GM12878 (cell line): ENCODE measurements around the gene ARL14. TPM values are rescaled to one million over a fixed set of nuclear protein-coding genes. Genes with fewer than 3 reads are reported as not detected.

Source experiments
- CBX3 ChIP-seq: fragments of 200-600 bp; sonication (generic); IDR thresholded peaks from 2 replicates; pipeline ENCODE4 v1.6.1; 2016; ENCODE audit warnings: low read depth, borderline replicate concordance
- CBX5 ChIP-seq: sonication (generic); IDR thresholded peaks from 2 replicates; pipeline ENCODE4 v1.6.1; 2016; ENCODE audit warnings: low read depth, moderate library complexity, mild to moderate bottlenecking, inconsistent platforms
- EGR1 ChIP-seq, 2 experiments: IDR thresholded peaks; 1 replicate in 1 of 2; 2 replicates in 1 of 2; pipeline ENCODE4 v1.6.1; 2011 to 2012; ENCODE audit warnings: low read depth in 2 of 2, low read length in 2 of 2, borderline replicate concordance in 1 of 2, mild to moderate bottlenecking in 1 of 2, moderate library complexity in 1 of 2
- EP300 ChIP-seq, 2 experiments: fragments of 150-350 bp in 1 of 2; IDR thresholded peaks; 2 replicates each; pipeline ENCODE4 v1.6.1; 2011 to 2012; ENCODE audit warnings: low read depth in 2 of 2, low read length in 2 of 2, borderline replicate concordance in 1 of 2, improper control_type of control experiment in 1 of 2, inconsistent platforms in 1 of 2; ENCODE audit not compliant: control insufficient read depth in 1 of 2
- GABPA ChIP-seq: IDR thresholded peaks from 2 replicates; pipeline ENCODE4 v1.6.1; 2014; ENCODE audit warnings: antibody characterized with exemption, low read depth, mild to moderate bottlenecking, inconsistent platforms
- GATAD2B ChIP-seq: fragments of 450-650 bp; conservative IDR thresholded peaks from 2 replicates; pipeline ENCODE4 v1.6.1; 2017; ENCODE audit warnings: low read depth, mild to moderate bottlenecking, moderate library complexity
- JUNB ChIP-seq: IDR thresholded peaks from 2 replicates; pipeline ENCODE4 v1.6.1; 2016; ENCODE audit warnings: antibody characterized with exemption, mild to moderate bottlenecking
- KDM1A ChIP-seq: fragments of 200-600 bp; sonication (generic); IDR thresholded peaks from 2 replicates; pipeline ENCODE4 v1.6.1; 2016; ENCODE audit warnings: borderline replicate concordance
- MEF2B ChIP-seq: fragments of 450-650 bp; IDR thresholded peaks from 2 replicates; pipeline ENCODE4 v1.6.1; 2018; ENCODE audit warnings: mild to moderate bottlenecking, moderate library complexity; ENCODE audit not compliant: partially characterized antibody, poor library complexity, severe bottlenecking
- MTA2 ChIP-seq: fragments of 450-650 bp; IDR thresholded peaks from 2 replicates; pipeline ENCODE4 v1.6.1; 2016; ENCODE audit warnings: low read depth, mild to moderate bottlenecking, moderate library complexity
- MYB ChIP-seq: fragments of 150-350 bp; IDR thresholded peaks from 2 replicates; pipeline ENCODE4 v1.6.1; 2014; ENCODE audit warnings: mild to moderate bottlenecking, low read depth, low read length, borderline replicate concordance
- NFIC ChIP-seq: IDR thresholded peaks from 2 replicates; pipeline ENCODE4 v1.6.1; 2012; ENCODE audit warnings: low read depth, mild to moderate bottlenecking, inconsistent platforms, low read length, moderate library complexity
- NR2C1 ChIP-seq: fragments of 450-650 bp; IDR thresholded peaks from 2 replicates; pipeline ENCODE4 v1.6.1; 2017; ENCODE audit warnings: antibody characterized with exemption, mild to moderate bottlenecking, moderate library complexity
- POLR2A ChIP-seq: IDR thresholded peaks from 2 replicates; pipeline ENCODE4 v1.6.1; 2011; ENCODE audit warnings: low read depth, mild to moderate bottlenecking, low read length
- SIN3A ChIP-seq: IDR thresholded peaks from 2 replicates; pipeline ENCODE4 v1.6.1; 2012; ENCODE audit warnings: low read depth, low read length, improper control_type of control experiment
- SMAD5 ChIP-seq: IDR thresholded peaks from 2 replicates; pipeline ENCODE4 v1.6.1; 2016; ENCODE audit warnings: antibody characterized with exemption, low read depth
- SP1 ChIP-seq: IDR thresholded peaks from one replicate; pipeline ENCODE4 v1.6.1; 2011; ENCODE audit warnings: low read depth, low read length
- TCF3 ChIP-seq: IDR thresholded peaks from 2 replicates; pipeline ENCODE4 v1.6.1; 2012; ENCODE audit warnings: low read depth, mild to moderate bottlenecking, low read length, borderline replicate concordance; ENCODE audit not compliant: insufficient read depth
- ZBED1 ChIP-seq: IDR thresholded peaks from 2 replicates; pipeline ENCODE4 v1.6.1; 2016; ENCODE audit warnings: borderline replicate concordance
- ZNF24 ChIP-seq: fragments of 450-650 bp; IDR thresholded peaks from 2 replicates; pipeline ENCODE4 v1.6.1; 2017; ENCODE audit warnings: antibody characterized with exemption, mild to moderate bottlenecking
- ZNF384 ChIP-seq: IDR thresholded peaks from 2 replicates; pipeline ENCODE4 v1.6.1; 2012; ENCODE audit warnings: low read depth, mild to moderate bottlenecking, low read length, improper control_type of control experiment, borderline replicate concordance
- polyA plus RNA-seq, 11 experiments: library from polyadenylated mRNA; depleted of rRNA in 4 of 11; unstranded in 6 of 11; stranded (reverse) in 5 of 11; fragments of >200 nt; fragmentation: Nextera tagmentation in 4 of 11; fragmentation: Illumina TruSeq in 1 of 11; extraction: Ambion mirVana in 4 of 11; extraction: Trizol in 1 of 11; gene quantifications; 1 replicate in 1 of 11; 2 replicates in 10 of 11; pipeline versions ENCODE4 v1.2.1 to v1.2.3, GENCODE V29; 2011 to 2016; ENCODE audit warnings: inconsistent platforms in 2 of 11, missing spikeins in 2 of 11, low read depth in 1 of 11
- total RNA-seq, 4 experiments: library from RNA; depleted of rRNA in 3 of 4; stranded (reverse); fragments of >200 nt in 3 of 4; fragmentation: Illumina TruSeq in 1 of 4; extraction: Trizol in 1 of 4; gene quantifications; 2 replicates each; pipeline versions ENCODE4 v1.2.1 to v1.2.3, GENCODE V29; 2013 to 2021
- TF ChIP-seq, protein P1 (sequence below): fragments of 450-650 bp; IDR thresholded peaks from 2 replicates; pipeline ENCODE4 v1.6.1; 2017; ENCODE audit warnings: antibody characterized with exemption, mild to moderate bottlenecking, moderate library complexity
- TF ChIP-seq, protein P2 (sequence below): fragments of 450-650 bp; formaldehyde crosslinking; IDR thresholded peaks from 2 replicates; pipeline ENCODE4 v1.4.0; 2022; ENCODE audit warnings: mild to moderate bottlenecking, moderate library complexity
- TF ChIP-seq, protein P3 (sequence below): fragments of 450-650 bp; IDR thresholded peaks from 2 replicates; pipeline ENCODE4 v1.6.1; 2016; ENCODE audit warnings: mild to moderate bottlenecking

The ARL14 gene
- total and polyA plus RNA-seq, 10 of the 15 experiments (the other 5 are each of a cell fraction or from before 2014, with no cell fraction given), result 0.04 to 0.18 TPM; not detected in 8

DNA sequence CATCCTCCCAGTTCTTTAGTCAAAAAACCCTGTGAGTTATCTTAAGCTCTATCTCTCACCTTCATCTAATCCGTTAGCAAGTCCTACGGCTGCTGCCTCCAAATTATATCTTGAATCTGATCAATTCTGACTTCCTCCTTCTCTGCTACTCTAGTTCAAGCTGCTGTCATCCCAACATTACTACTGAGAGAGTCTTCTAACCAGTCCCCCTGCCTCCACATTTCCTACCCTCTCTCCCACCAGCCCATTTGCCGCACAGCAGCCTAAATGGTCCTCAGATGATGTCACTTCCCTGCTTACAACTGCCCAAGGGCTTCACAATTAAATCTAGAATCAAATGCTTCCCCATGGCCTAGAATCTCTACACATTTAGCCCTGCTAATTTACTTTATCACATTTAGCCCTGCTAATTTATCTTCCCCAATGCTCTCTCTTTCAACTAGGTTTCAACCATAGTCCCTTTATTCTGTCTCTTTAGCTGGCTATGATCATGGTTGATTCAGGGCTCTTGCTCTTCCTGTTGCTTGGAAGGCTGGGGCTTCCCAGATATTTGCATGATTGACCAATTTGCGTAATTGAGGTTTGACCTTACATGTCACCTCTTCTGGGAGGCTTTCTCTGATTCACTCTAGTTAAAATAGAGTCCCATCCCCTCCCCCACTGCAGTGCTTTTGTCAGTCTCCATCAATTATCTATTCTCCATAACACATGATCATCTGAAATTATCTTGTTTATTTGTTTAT is 11.0 kb upstream of the ARL14 start (continued):
- TF ChIP-seq MYB, result no peak
- TF ChIP-seq MEF2B, result peak; percentile 30
- peak; percentile 33; the same call in 1 of the 2 replicates for TF ChIP-seq GATAD2B
- TF ChIP-seq, protein P1, sequence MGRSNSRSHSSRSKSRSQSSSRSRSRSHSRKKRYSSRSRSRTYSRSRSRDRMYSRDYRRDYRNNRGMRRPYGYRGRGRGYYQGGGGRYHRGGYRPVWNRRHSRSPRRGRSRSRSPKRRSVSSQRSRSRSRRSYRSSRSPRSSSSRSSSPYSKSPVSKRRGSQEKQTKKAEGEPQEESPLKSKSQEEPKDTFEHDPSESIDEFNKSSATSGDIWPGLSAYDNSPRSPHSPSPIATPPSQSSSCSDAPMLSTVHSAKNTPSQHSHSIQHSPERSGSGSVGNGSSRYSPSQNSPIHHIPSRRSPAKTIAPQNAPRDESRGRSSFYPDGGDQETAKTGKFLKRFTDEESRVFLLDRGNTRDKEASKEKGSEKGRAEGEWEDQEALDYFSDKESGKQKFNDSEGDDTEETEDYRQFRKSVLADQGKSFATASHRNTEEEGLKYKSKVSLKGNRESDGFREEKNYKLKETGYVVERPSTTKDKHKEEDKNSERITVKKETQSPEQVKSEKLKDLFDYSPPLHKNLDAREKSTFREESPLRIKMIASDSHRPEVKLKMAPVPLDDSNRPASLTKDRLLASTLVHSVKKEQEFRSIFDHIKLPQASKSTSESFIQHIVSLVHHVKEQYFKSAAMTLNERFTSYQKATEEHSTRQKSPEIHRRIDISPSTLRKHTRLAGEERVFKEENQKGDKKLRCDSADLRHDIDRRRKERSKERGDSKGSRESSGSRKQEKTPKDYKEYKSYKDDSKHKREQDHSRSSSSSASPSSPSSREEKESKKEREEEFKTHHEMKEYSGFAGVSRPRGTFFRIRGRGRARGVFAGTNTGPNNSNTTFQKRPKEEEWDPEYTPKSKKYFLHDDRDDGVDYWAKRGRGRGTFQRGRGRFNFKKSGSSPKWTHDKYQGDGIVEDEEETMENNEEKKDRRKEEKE, result no peak
- peak; percentile 60; the same call in 1 of the 2 replicates for TF ChIP-seq GABPA
- TF ChIP-seq EP300 (IDR thresholded peaks at IDR 0.05; ENCODE audit: borderline replicate concordance in 1 of 2, control insufficient read depth in 1 of 2, low read depth in 2 of 2, low read length in 2 of 2), result peak; percentile 91 to 92
- no peak for TF ChIP-seq SMAD5
- TF ChIP-seq MTA2, result peak; percentile 86
- TF ChIP-seq, protein P2, sequence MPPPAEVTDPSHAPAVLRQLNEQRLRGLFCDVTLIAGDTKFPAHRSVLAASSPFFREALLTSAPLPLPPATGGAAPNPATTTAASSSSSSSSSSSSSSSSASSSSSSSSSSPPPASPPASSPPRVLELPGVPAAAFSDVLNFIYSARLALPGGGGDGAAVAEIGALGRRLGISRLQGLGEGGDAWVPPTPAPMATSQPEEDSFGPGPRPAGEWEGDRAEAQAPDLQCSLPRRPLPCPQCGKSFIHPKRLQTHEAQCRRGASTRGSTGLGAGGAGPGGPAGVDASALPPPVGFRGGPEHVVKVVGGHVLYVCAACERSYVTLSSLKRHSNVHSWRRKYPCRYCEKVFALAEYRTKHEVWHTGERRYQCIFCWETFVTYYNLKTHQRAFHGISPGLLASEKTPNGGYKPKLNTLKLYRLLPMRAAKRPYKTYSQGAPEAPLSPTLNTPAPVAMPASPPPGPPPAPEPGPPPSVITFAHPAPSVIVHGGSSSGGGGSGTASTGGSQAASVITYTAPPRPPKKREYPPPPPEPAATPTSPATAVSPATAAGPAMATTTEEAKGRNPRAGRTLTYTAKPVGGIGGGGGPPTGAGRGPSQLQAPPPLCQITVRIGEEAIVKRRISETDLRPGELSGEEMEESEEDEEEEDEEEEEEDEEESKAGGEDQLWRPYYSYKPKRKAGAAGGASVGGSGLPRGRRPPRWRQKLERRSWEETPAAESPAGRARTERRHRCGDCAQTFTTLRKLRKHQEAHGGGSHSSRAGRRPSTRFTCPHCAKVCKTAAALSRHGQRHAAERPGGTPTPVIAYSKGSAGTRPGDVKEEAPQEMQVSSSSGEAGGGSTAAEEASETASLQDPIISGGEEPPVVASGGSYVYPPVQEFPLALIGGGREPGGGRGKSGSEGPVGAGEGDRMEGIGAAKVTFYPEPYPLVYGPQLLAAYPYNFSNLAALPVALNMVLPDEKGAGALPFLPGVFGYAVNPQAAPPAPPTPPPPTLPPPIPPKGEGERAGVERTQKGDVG (CRISPR knock-in tag), result no peak
- no peak for TF ChIP-seq POLR2A
- TF ChIP-seq CBX5, result no peak; the same call in none of the 2 replicates
- TF ChIP-seq ZBED1, result peak; percentile 42; the same call in 1 of the 2 replicates
- TF ChIP-seq SIN3A, result no peak
- TF ChIP-seq NFIC, result peak; percentile 90
- no peak for TF ChIP-seq ZNF24
- TF ChIP-seq CBX3, result no peak
- no peak for TF ChIP-seq EGR1 (IDR thresholded peaks at IDR 0.05; ENCODE audit: borderline replicate concordance in 1 of 2, low read depth in 2 of 2, low read length in 2 of 2)
- peak; percentile 36; the same call in 1 of the 2 replicates for TF ChIP-seq NR2C1
- TF ChIP-seq TCF3, result no peak
- TF ChIP-seq, protein P3, sequence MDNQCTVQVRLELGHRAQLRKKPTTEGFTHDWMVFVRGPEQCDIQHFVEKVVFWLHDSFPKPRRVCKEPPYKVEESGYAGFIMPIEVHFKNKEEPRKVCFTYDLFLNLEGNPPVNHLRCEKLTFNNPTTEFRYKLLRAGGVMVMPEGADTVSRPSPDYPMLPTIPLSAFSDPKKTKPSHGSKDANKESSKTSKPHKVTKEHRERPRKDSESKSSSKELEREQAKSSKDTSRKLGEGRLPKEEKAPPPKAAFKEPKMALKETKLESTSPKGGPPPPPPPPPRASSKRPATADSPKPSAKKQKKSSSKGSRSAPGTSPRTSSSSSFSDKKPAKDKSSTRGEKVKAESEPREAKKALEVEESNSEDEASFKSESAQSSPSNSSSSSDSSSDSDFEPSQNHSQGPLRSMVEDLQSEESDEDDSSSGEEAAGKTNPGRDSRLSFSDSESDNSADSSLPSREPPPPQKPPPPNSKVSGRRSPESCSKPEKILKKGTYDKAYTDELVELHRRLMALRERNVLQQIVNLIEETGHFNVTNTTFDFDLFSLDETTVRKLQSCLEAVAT, result peak; percentile 59; the same call in 1 of the 2 replicates
- TF ChIP-seq JUNB, result peak; percentile 54
- TF ChIP-seq SP1, result peak; percentile 68
- TF ChIP-seq ZNF384, result no peak
- no peak for TF ChIP-seq KDM1A
